HG02610 (cell line): Measurements from ENCODE around the gene DNAH3.
"Not testable (repeated sequence)": the region's sequence is repeated elsewhere in the genome, so short reads cannot be mapped to it uniquely, and the experiment has no call there.

Experiments
- ATAC-seq: cut with Tn5 transposase; IDR thresholded peaks from one replicate; pipeline ENCODE4 v1.9.1; 2021; ENCODE audit warnings: mild to moderate bottlenecking, moderate library complexity; ENCODE audit not compliant: unreplicated experiment

The DNAH3 gene

DNA sequence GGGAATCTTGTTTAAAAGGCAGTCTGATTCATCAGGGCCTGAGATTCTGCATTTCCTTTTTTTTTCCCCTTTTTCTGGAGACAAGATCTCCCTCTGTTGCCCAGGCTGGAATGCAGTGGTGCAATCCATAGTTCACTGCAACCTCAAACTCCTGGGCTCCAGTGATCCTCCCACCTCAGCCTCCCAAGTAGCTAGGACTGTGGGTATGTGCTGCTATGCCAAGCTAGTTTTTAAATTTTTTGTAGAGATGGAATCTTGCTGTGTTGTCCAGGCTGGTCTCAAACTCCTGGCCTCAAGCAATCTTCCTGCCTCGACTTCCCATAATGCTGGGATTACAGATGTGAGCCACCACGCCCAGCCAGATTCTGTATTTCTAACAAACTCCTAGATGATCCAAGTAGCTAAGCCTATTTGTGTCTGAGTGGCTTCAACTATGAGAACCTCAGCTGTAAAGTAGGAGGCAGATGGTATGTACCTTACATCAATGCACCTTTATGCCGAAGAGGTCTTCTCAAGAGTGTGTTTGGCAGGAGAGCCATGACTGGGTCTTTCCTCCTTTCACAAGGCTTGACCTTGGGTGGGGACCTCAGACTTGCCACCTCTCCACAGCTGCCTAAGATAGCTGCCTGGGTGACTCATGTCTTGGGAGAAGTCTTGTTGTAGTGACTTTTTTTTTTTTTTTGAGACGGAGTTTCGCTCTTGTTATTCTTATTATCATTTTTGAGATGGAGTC lies 18.8 kb upstream of the DNAH3 start:
- ATAC-seq = no peak

GRCh38 chr16:21167929-21168602 lies 17.4 kb upstream of the DNAH3 start:
- no peak for ATAC-seq

GRCh38 chr16:21167360-21167759 lies 16.7 kb upstream of the DNAH3 start:
- no peak for ATAC-seq

DNA sequence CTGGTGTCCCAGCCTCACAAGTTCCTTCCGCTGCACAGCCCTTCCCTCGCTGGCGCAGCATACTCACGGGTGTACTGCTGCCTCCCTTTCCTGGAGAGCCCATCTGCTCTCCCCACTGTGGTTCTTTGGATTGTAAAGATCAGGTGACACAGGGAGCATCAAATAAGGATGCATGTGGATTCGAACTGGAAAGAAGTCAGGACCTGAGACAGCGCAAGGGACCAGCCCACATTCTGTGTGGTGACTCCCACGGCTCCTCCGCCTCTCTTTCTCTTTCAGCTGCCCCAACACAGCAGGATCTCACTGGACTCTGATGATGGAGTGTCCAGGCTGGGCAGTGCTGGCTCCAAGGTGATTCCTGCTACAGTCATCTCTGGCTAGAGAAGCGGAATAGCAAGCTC lies 15.9 kb upstream of the DNAH3 start:
- ATAC-seq = no peak

DNA sequence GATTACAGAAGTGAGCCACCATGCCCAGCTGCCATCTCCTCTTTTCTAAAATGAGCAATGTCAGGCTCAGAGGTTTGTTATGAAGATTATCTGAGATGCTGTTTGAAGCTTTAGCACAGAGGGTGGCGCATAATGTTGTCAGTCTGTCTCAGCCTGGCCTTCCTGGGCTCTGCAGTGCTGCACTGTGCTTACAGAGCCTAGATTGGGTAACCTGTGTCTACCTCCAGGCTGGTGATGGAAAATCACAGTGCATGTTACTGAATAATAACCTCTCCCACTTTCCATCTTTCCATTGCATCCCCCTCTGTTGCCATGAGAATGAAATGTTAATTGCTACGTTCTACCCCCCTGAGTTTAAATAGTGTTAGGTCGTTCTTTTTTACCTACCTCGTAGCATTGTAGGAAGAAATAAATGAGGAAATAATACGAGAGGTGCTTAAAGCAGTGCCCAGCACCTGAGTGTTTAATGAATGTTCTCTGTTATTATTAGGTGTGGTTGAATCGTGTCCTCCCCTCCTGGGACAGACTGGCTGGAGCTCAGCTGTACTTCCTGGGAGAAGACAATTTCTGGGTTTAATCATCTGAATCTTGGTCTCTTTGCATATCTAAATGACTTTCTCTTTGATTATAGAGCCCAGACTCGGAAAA lies 14.0 kb upstream of the DNAH3 start:
- ATAC-seq = no peak

- ATAC-seq = no peak
These were observed 12.9 kb upstream of the DNAH3 start for GRCh38 chr16:21163576-21163975.

GRCh38 chr16:21162661-21163151 lies 12.1 kb upstream of the DNAH3 start:
- no peak for ATAC-seq

DNA sequence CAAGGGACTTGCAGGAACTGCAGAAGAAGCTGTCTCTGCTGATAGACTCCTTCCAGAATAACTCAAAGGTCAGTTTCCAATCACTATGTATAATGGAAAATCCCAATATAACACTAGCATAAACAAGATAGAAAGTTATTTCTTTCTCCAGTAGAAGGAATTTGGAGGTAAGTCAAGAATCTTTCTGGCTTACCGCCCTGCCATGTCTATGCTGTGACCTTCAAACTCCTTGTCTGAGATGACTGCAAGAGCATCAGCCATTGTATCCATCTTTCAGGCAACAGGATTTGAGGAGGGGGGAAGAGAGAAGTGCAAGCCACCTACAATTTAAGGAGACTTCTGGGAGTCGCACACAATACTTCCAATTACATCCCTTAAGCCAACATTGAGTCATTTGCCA lies 10.6 kb upstream of the DNAH3 start:
- ATAC-seq = no peak

GRCh38 chr16:21160276-21160675 lies 9.6 kb upstream of the DNAH3 start:
- no peak for ATAC-seq

DNA sequence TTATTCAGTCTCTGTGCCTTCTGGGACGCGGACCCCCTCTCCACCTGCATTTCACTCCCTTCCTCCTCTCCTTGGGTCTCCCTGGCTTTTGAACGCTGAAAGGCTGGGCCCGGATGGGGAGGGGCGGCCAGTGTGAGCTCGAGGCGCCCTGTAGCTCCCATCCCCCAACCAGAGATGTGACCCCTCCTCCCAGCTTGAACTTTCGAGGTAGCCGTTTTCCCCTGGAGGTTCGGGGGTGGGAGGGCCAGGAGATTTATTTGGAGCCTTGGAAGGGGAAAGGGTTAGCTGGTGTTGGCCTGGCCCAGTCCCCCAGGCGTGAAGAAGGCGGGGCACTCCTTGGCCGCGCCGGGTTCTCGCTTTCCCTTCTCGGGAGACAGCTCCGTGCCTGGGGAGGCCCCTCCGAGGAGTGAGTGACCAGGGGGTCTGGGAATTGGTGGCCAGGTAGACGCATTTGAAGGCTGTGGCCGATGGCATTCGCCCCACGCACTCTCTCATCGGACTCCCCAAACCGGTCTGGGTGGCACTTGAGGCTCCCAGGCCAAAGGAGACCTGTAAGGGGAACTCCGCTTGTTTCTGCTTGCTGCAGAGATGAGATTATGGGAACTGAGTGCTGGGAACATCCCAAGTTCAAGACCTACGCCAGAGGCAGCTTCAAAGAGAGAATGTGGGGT lies 8.8 kb upstream of the DNAH3 start:
- no peak for ATAC-seq

DNA sequence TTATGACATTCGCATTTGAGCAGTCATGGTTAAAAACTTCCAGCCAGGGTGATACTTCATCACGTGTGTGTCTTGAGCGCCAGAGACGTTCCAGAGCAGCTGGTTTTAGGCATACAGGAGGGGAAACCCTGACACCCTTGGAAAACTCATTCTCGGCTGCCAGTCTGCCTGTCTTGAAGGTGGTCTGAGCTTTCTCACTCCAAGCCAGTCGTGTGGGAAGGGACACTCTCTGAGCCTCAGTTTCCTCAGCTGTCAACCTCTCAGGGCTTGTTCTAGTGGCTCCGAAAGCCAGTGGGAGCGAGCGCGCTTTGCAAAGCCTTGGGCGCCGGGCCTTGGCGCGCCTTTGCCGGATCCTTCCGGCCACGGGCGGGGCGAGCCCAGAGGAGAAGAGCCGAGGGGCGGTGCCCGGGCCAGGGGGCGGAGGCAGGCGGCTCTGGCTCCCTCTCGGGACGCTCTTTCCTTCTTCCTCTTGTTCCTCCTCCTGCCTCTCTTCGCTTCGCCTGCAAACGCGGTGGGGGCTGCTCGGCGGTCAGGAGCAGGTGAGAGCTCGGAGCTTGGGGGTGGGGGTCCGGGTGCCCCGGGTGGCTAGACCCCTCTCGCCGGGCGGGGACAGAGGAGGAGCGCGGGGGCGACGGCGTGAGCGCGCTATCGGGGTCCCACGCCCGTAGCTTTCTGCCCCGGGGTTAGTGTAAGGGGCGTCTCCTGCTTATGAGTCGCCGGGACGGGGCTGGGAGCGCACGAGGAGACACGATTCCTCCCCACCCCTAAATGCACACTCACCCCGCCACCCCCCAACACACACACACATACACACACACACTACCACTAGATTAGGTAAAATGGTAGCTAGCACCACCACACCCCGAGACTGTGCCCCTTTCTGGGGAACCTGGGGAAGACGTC lies 7.8 kb upstream of the DNAH3 start, which contains the start of gene LDAF1:
Gene LDAF1, plus strand, starts transcription at position 467 of the 903 bp plus-strand sequence. CDS start 2,509 bp downstream, outside the sequence.
- ATAC-seq = peak; percentile 88

- no peak for ATAC-seq
These were observed 7.0 kb upstream of the DNAH3 start for GRCh38 chr16:21157632-21158031.

- ATAC-seq = no peak
These were observed 6.3 kb upstream of the DNAH3 start for GRCh38 chr16:21156767-21157467.

- not testable (repeated sequence) for ATAC-seq
These were observed 5.4 kb upstream of the DNAH3 start for GRCh38 chr16:21156011-21156410.

DNA sequence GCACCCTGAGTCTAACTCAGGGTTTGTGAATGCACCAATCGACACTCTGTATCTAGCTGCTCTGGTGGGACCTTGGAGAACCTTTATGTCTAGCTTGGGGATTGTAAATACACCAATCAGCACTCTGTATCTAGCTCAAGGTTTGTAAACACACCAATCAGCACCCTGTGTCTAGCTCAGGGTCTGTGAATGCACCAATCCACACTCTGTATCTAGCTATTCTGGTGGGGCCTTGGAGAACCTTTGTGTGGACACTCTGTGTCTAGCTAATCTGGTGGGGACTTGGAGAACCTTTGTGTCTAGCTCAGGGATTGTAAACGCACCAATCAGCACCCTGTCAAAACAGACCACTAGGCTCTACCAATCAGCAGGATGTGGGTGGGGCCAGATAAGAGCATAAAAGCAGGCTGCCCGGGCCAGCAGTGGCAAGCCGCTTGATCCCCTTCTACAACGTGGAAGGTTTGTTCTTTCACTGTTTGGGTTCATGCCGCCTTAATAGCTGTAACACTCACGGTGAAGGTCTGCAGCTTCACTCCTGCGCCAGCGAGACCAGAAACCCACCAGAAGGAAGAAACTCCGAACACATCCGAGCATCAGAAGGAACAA lies 2.6 kb upstream of the DNAH3 start:
- not testable (repeated sequence) for ATAC-seq

DNA sequence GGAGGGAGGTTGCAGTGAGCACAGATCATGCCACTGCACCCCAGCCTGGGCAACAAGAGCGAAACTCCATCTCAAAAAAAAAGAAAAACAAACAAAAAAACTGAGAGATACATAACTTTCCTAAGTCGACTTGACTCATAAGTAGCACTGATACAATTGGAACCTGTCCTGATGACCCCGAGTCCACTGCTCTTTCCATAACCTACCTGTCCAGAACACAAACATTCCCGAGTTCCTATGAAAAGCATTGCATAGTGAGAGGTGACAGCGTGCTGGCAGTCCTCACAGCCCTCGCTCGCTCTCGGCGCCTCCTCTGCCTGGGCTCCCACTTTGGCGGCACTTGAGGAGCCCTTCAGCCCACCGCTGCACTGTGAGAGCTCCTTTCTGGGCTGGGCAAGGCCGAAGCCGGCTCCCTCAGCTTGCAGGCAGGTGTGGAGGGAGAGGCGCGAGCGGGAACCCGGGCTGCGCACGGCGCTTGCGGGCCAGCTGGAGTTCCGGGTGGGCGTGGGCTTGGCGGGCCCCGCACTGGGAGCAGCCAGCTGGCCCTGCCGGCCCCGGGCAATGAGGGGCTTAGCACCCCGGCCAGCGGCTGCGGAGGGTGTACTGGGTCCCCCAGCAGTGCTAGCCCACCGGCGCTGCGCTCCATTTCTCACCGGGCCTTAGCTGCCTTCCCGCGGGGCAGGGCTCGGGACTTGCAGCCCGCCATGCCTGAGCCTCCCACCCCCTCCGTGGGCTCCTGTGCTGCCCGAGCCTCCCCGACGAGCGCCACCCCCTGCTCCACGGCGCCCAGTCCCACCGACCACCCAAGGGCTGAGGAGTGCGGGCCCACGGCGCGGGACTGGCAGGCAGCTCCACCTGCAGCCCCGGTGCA lies 1.7 kb upstream of the DNAH3 start:
- ATAC-seq = not testable (repeated sequence)

DNA sequence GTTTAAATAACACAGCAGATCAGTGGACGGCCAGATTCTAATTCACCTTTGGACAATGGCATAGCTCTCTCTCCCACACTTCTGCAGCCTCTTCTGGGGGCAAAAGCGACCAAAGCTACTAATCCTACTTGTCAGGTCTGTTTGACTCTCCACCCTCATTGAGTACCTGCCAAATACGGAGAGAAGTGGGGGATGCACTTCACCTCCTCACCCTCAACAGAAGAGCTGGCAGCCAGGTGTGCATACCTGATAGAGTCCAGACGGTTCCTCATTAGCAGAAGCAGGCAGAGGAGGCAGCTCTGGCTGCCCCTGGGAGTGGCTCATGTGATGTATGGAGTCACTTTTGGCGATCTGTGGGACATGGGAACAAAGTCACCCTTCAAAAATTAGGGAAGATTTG lies 4.9 kb downstream of the DNAH3 start:
- ATAC-seq = no peak

DNA sequence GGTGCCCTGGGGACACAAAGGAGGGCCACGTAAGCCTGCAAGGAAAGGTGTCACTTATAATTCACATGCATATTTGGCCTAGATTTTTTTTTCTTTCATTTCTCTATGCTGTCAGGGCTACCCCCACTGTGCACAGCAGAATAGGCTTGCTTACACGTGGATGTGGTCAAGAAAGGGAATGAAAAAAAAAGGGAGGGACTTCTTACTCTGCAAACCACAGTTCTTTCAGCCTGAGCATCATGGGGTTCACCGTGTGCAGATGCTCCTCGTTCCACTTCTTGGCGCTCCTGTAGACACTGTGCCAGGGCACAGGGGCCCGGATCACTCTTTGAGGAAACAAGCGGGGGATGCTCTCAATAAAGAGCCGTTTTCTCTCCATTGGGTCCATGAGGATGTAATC lies 16.6 kb downstream of the DNAH3 start:
- ATAC-seq = no peak
